ENCODE measurements around the gene CTSZ.
"Not testable (repeated sequence)": the region's sequence is repeated elsewhere in the genome, so short reads cannot be mapped to it uniquely, and the experiment has no call there.

The CTSZ gene

DNA sequence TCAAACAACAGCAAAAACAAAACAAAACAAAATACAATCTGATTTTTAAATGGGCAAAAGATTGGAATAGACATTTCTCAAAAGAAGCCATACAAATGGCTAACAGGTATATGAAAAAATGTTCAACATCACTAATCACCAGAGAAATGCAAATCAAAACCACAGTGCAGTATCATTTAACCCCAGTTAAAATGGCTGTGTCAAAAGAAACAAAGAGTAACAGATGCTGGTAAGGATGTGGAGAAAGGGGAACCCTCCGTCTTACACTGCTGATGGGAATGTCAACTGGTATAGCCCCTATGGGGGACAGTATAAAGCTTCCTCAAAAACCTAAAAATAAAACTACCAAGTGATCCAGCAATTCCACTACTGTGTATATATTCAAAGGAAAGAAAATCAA, 36.9 kb downstream of the CTSZ start:
- Histone ChIP-seq H3K9me3 (ENCODE audit: control insufficient read depth, low read depth, low read length) (peaks cover 6% of the 10 kb centered on the region), H3K4me1 (ENCODE audit: control insufficient read depth, low read depth, low read length) (no peaks in the 10 kb centered on the region), H3K4me3 (ENCODE audit: low read length) (no peak overlapping the region), H3K9ac (ENCODE audit: low read length) (no peak overlapping the region), H3K27me3 (ENCODE audit: control insufficient read depth, insufficient read depth, low read length) (no peaks in the 10 kb centered on the region), H3K27ac (ENCODE audit: low read length) (no peak overlapping the region), H3K36me3 (ENCODE audit: control insufficient read depth, low read depth, low read length) (no peaks in the 10 kb centered on the region)

GRCh38 chr20:58969439-58969838, 37.6 kb downstream of the CTSZ start:
- no peaks in the 10 kb centered on the region for H3K27me3 ChIP-seq (ENCODE audit: control insufficient read depth, insufficient read depth, low read length)
- peaks cover 6% of the 10 kb centered on the region for H3K9me3 ChIP-seq (ENCODE audit: control insufficient read depth, low read depth, low read length)
- H3K36me3 ChIP-seq (ENCODE audit: control insufficient read depth, low read depth, low read length), result no peaks in the 10 kb centered on the region
- H3K9ac ChIP-seq (ENCODE audit: low read length), result no peak overlapping the region
- no peak overlapping the region for H3K27ac ChIP-seq (ENCODE audit: low read length)
- H3K4me3 ChIP-seq (ENCODE audit: low read length), result no peak overlapping the region
- H3K4me1 ChIP-seq (ENCODE audit: control insufficient read depth, low read depth, low read length), result no peaks in the 10 kb centered on the region

DNA sequence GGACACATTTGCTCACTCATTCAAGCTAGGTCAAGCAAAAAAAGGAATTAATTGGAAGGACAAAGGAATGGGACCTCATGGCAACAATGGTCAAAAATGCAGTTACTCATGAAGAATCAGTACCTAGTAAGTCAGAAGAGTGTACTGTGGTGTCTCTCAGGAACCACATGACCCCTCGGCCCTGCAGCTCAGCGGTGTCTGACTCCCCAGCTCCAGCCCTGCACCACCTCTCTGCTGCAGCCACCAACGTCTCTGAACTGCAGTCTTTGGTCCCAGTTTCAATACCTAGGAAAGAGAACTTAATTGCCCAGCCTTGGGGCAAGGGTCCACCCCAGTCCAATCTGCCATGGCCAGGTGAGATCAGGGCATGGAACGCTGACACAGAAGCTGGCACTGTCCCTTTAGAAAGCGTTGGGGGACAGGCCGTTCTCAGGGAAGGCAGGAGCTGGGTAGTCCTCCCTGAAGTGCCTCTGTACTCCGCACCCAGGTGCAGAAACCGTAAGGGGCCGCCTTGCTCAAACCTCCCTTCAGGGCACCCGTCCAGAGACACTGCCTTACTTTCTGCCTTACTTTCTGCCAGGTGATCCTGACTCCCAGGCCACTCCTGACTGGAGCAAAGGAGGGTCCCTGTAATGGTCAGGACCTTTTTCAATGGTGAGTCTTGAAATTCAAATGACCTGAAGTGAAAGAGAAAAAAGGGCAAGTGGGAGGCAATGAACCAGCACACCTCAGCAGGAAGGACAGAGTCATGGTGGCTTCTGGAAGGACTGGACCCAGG, 39.2 kb downstream of the CTSZ start:
- Histone ChIP-seq H3K9me3 (ENCODE audit: control insufficient read depth, low read depth, low read length) (peaks cover 6% of the 10 kb centered on the region), H3K4me1 (ENCODE audit: control insufficient read depth, low read depth, low read length) (no peaks in the 10 kb centered on the region), H3K9ac (ENCODE audit: low read length) (no peak overlapping the region), H3K27ac (ENCODE audit: low read length) (no peak overlapping the region), H3K4me3 (ENCODE audit: low read length) (no peak overlapping the region), H3K36me3 (ENCODE audit: control insufficient read depth, low read depth, low read length) (no peaks in the 10 kb centered on the region), H3K27me3 (ENCODE audit: control insufficient read depth, insufficient read depth, low read length) (no peaks in the 10 kb centered on the region)

GRCh38 chr20:58965270-58966064, 41.6 kb downstream of the CTSZ start:
- no peaks in the 10 kb centered on the region for H3K4me1 ChIP-seq (ENCODE audit: control insufficient read depth, low read depth, low read length)
- H3K9me3 ChIP-seq (ENCODE audit: control insufficient read depth, low read depth, low read length), result peaks cover 6% of the 10 kb centered on the region
- H3K36me3 ChIP-seq (ENCODE audit: control insufficient read depth, low read depth, low read length), result no peaks in the 10 kb centered on the region
- no peak overlapping the region for H3K9ac ChIP-seq (ENCODE audit: low read length)
- H3K27me3 ChIP-seq (ENCODE audit: control insufficient read depth, insufficient read depth, low read length), result no peaks in the 10 kb centered on the region
- no peak overlapping the region for H3K27ac ChIP-seq (ENCODE audit: low read length)
- H3K4me3 ChIP-seq (ENCODE audit: low read length), result no peak overlapping the region

DNA sequence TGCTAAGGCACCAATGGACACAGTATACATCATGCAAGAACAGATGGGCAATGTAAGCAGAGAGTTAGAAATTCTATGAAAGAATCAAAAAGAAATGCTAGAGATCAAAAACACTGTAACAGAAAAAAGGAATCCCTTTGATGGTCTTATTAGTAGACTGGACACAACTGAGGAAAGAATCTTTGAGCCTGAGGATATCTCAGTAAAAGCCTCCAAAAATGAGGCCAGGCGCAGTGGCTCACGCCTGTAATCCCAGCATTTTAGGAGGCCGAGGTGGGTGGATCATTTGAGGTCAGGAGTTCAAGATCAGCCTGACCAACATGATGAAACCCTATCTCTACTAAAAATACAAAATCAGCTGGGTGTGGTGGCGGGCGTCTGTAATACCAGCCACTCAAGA, 43.1 kb downstream of the CTSZ start:
- H3K9me3 ChIP-seq (ENCODE audit: control insufficient read depth, low read depth, low read length); H3K36me3 ChIP-seq (ENCODE audit: control insufficient read depth, low read depth, low read length); H3K27me3 ChIP-seq (ENCODE audit: control insufficient read depth, insufficient read depth, low read length); H3K27ac ChIP-seq (ENCODE audit: low read length); H3K9ac ChIP-seq (ENCODE audit: low read length); H3K4me1 ChIP-seq (ENCODE audit: control insufficient read depth, low read depth, low read length); H3K4me3 ChIP-seq (ENCODE audit: low read length): not testable (repeated sequence)

- H3K9me3 ChIP-seq (ENCODE audit: control insufficient read depth, low read depth, low read length), result no peaks in the 10 kb centered on the region
- no peaks in the 10 kb centered on the region for H3K4me1 ChIP-seq (ENCODE audit: control insufficient read depth, low read depth, low read length)
- H3K9ac ChIP-seq (ENCODE audit: low read length), result no peak overlapping the region
- no peak overlapping the region for H3K27ac ChIP-seq (ENCODE audit: low read length)
- H3K36me3 ChIP-seq (ENCODE audit: control insufficient read depth, low read depth, low read length), result no peaks in the 10 kb centered on the region
- H3K4me3 ChIP-seq (ENCODE audit: low read length), result no peak overlapping the region
- H3K27me3 ChIP-seq (ENCODE audit: control insufficient read depth, insufficient read depth, low read length), result no peaks in the 10 kb centered on the region
These were observed 43.9 kb downstream of the CTSZ start for GRCh38 chr20:58963060-58963584.

GRCh38 chr20:58959652-58960051, 47.4 kb downstream of the CTSZ start:
- no peak overlapping the region for H3K4me3 ChIP-seq (ENCODE audit: low read length)
- no peak overlapping the region for H3K27ac ChIP-seq (ENCODE audit: low read length)
- no peaks in the 10 kb centered on the region for H3K4me1 ChIP-seq (ENCODE audit: control insufficient read depth, low read depth, low read length)
- H3K36me3 ChIP-seq (ENCODE audit: control insufficient read depth, low read depth, low read length), result no peaks in the 10 kb centered on the region
- no peak overlapping the region for H3K9ac ChIP-seq (ENCODE audit: low read length)
- H3K9me3 ChIP-seq (ENCODE audit: control insufficient read depth, low read depth, low read length), result no peaks in the 10 kb centered on the region
- no peaks in the 10 kb centered on the region for H3K27me3 ChIP-seq (ENCODE audit: control insufficient read depth, insufficient read depth, low read length)

DNA sequence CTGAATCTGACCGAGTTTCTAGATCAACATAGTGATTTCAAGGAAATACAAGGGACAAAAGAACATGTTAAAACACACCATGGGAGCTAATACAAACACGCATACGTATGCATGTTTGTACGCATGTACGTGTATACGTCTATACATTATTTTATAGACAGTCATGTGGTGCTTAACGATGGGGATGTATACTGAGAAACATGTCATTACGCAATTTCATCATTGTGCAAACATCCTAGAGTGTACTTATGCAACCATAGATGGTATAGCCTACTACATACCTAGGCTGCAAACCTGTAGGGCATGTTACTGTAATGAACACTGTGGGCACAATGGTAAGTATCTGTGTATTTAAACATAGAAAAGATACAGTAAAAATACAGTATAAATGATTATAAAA, 51.0 kb downstream of the CTSZ start:
- Histone ChIP-seq H3K27ac (ENCODE audit: low read length) (no peak overlapping the region), H3K4me3 (ENCODE audit: low read length) (no peak overlapping the region), H3K36me3 (ENCODE audit: control insufficient read depth, low read depth, low read length) (no peaks in the 10 kb centered on the region)

DNA sequence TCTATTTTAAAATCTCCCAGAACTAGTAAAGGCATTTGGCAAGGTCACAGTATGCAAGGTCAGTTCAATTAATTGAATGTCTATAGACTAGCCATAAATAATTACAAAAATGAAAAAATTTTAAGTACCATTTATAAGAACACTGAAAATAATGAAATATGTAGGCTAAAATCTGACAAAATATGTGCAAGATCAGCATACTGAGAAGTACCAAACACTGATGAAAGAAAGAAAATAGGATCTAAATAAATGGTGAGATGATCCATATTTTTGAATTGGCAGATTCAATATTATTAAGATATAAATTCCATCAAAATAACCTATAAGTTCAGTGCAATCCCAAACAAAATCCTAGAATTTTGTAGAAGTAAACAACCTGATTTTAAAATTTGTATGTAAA, 54.0 kb downstream of the CTSZ start:
- Histone ChIP-seq H3K4me3 (ENCODE audit: low read length) (no peak overlapping the region), H3K27me3 (ENCODE audit: control insufficient read depth, insufficient read depth, low read length) (no peaks in the 10 kb centered on the region), H3K9me3 (ENCODE audit: control insufficient read depth, low read depth, low read length) (no peaks in the 10 kb centered on the region), H3K9ac (ENCODE audit: low read length) (no peak overlapping the region), H3K4me1 (ENCODE audit: control insufficient read depth, low read depth, low read length) (no peaks in the 10 kb centered on the region), H3K36me3 (ENCODE audit: control insufficient read depth, low read depth, low read length) (no peaks in the 10 kb centered on the region), H3K27ac (ENCODE audit: low read length) (no peak overlapping the region)

More for the DNA sequence above, 51.0 kb downstream of the CTSZ start:
- Histone ChIP-seq H3K9ac (ENCODE audit: low read length) (no peak overlapping the region), H3K4me1 (ENCODE audit: control insufficient read depth, low read depth, low read length) (no peaks in the 10 kb centered on the region), H3K27me3 (ENCODE audit: control insufficient read depth, insufficient read depth, low read length) (no peaks in the 10 kb centered on the region), H3K9me3 (ENCODE audit: control insufficient read depth, low read depth, low read length) (no peaks in the 10 kb centered on the region)

DNA sequence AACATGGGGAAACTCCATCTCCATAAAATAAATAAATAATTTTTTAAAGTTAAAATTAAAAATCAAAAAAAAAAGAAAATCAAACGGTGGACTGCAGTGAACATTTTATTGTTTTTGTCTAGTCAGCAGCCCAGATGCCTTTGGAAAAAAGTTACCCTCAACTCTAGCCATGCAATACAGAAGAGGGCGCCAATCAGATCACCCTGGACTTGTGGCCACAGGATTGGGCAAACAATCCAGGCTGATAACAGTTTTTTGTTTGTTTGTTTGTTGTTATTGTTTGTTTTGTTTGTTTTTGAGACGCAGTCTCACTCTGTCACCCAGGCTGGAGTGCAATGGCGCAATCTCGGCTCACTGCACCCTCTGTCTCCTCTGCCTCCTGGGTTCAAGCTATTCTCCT, 56.5 kb downstream of the CTSZ start:
- H3K36me3 ChIP-seq (ENCODE audit: control insufficient read depth, low read depth, low read length), result no peaks in the 10 kb centered on the region
- no peak overlapping the region for H3K9ac ChIP-seq (ENCODE audit: low read length)
- no peak overlapping the region for H3K27ac ChIP-seq (ENCODE audit: low read length)
- H3K4me1 ChIP-seq (ENCODE audit: control insufficient read depth, low read depth, low read length), result no peaks in the 10 kb centered on the region
- H3K27me3 ChIP-seq (ENCODE audit: control insufficient read depth, insufficient read depth, low read length), result no peaks in the 10 kb centered on the region
- no peaks in the 10 kb centered on the region for H3K9me3 ChIP-seq (ENCODE audit: control insufficient read depth, low read depth, low read length)
- H3K4me3 ChIP-seq (ENCODE audit: low read length), result no peak overlapping the region

DNA sequence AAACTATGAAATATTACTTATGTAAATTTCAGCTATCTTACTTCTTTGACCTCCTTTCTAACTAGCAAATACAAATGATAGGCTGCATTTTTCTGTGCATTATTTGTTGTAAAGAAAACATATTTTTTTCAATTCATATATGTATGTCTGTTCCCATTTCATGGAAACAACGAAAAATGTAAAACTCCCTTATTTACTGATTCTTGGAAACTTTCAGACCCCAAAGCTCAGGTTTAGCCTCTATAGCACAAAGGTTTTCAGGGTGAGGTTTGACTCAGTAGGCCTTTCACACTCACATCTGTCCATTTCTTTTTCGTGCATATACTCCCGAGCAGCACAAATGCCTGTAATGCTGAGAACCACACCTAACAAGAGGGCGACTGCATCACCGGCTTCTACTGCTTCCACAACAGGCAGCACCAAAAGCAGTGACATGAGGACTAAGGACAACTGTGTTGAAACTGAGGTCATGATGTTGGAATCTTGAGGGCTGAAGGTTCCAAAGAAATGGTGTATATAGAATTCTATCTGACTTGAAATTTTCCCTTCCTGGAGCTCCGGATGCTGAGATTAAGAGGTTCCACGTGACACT, 59.2 kb downstream of the CTSZ start:
- not testable (repeated sequence) for H3K9me3 ChIP-seq (ENCODE audit: control insufficient read depth, low read depth, low read length); H3K27me3 ChIP-seq (ENCODE audit: control insufficient read depth, insufficient read depth, low read length); H3K9ac ChIP-seq (ENCODE audit: low read length); H3K4me3 ChIP-seq (ENCODE audit: low read length); H3K27ac ChIP-seq (ENCODE audit: low read length); H3K36me3 ChIP-seq (ENCODE audit: control insufficient read depth, low read depth, low read length); H3K4me1 ChIP-seq (ENCODE audit: control insufficient read depth, low read depth, low read length)

Data from iPS-18a (cell line).